Testis (tissue), 2 donors: ENCODE measurements around the gene PDLIM7.
A peak's percentile ranks its signal among the peaks of the same experiment; 100 is the strongest.

Source experiments
- CTCF ChIP-seq, 3 experiments: fragments of 450-650 bp in 2 of 3; fragments of 200-600 bp in 1 of 3; sonication (generic) in 1 of 3; IDR thresholded peaks; one replicate each; pipeline ENCODE4 v1.5.1; 2016 to 2019; ENCODE audit warnings: antibody characterized with exemption in 3 of 3, mild to moderate bottlenecking in 2 of 3, moderate library complexity in 1 of 3
- POLR2A ChIP-seq: fragments of 450-650 bp; IDR thresholded peaks from one replicate; pipeline ENCODE4 v1.6.1; 2017; ENCODE audit warnings: antibody characterized with exemption, mild to moderate bottlenecking, moderate library complexity

DNA sequence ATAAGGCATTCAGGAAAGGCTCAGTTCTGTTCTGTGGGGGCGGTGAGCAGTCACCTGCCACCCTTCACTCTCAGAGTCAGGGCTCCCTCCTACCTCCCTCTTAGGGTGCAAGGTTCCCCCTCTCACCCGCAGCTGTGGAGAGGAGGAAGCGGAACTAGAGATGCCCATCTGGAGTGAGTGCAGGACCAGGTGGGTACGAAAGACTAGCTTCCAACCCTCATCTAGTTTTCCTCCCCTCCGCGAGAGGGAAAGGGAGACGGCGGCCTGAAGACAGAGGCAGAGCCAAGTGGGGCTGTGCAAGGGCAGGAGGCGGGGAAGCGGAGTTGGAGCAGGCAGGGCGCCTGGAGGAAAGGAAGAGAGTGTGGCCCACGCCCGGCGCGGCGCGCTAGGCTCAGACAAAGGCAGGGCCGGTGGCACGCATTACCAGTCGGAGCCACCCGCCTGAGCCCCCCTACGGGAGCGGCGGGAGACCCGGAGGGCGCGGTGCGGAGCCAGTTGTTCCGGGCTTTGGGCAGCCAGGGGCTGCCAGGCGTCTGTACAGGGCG is 43.5 kb downstream of the PDLIM7 start:
- TF ChIP-seq CTCF (IDR thresholded peaks at IDR 0.05) (peak in 1 of 3 experiments; percentile 7), POLR2A (no peak)
